HuH-7 (cell line): ENCODE measurements around the gene KCNIP3.
A peak's percentile ranks its signal among the peaks of the same experiment; 100 is the strongest.

Experiments used
- DNase-seq: peaks from one replicate; pipeline ENCODE4 v3.0.0; 2011; ENCODE audit warnings: low spot score

The KCNIP3 gene

GRCh38 chr2:95314598-95314963, 17.4 kb downstream of the KCNIP3 start:
- DNase-seq = no peak

GRCh38 chr2:95314964-95315611, 17.9 kb downstream of the KCNIP3 start:
- DNase-seq = peak; percentile 86

GRCh38 chr2:95315801-95316411, 18.8 kb downstream of the KCNIP3 start:
- no peak for DNase-seq

- no peak for DNase-seq
These were observed 19.4 kb downstream of the KCNIP3 start for GRCh38 chr2:95316466-95317122.

GRCh38 chr2:95317123-95317500, 20.0 kb downstream of the KCNIP3 start:
- DNase-seq = no peak

GRCh38 chr2:95317665-95318425, 20.7 kb downstream of the KCNIP3 start:
- DNase-seq = no peak

- DNase-seq = no peak
These were observed 21.5 kb downstream of the KCNIP3 start for GRCh38 chr2:95318431-95319220.

GRCh38 chr2:95319481-95320343, 22.6 kb downstream of the KCNIP3 start:
- no peak for DNase-seq

- DNase-seq = no peak
These were observed 23.2 kb downstream of the KCNIP3 start for GRCh38 chr2:95320344-95320712.

GRCh38 chr2:95320986-95321767, 24.0 kb downstream of the KCNIP3 start:
- DNase-seq = no peak

- peak; percentile 68 for DNase-seq
These were observed 26.4 kb downstream of the KCNIP3 start for GRCh38 chr2:95323347-95324155.

- DNase-seq = no peak
These were observed 27.9 kb downstream of the KCNIP3 start for GRCh38 chr2:95325026-95325425.

GRCh38 chr2:95325590-95326432, 28.7 kb downstream of the KCNIP3 start:
- no peak for DNase-seq

GRCh38 chr2:95326433-95327140, 29.4 kb downstream of the KCNIP3 start:
- DNase-seq = no peak

GRCh38 chr2:95327861-95328260, 30.7 kb downstream of the KCNIP3 start:
- no peak for DNase-seq

- no peak for DNase-seq
These were observed 31.4 kb downstream of the KCNIP3 start for GRCh38 chr2:95328358-95329125.

- no peak for DNase-seq
These were observed 32.3 kb downstream of the KCNIP3 start for GRCh38 chr2:95329401-95329800.
